Measurements from ENCODE around the gene NUDT14.

GRCh38 chr14:105141026-105141425, 40.1 kb downstream of the NUDT14 start:
- no peak for TF ChIP-seq CTCF (IDR thresholded peaks at IDR 0.05)
- TF ChIP-seq POLR2A (IDR thresholded peaks at IDR 0.05) = no peak

Measured in Peyer's patch (tissue), 4 donors.